GM19397 (cell line): Measurements from ENCODE around the gene PDGFRB.
A peak's percentile ranks its signal among the peaks of the same experiment; 100 is the strongest.
"Not testable (repeated sequence)": the region's sequence is repeated elsewhere in the genome, so short reads cannot be mapped to it uniquely, and the experiment has no call there.

Experiments
- ATAC-seq: cut with Tn5 transposase; IDR thresholded peaks from one replicate; pipeline ENCODE4 v1.9.1; 2021; ENCODE audit warnings: mild to moderate bottlenecking, moderate library complexity; ENCODE audit not compliant: unreplicated experiment

Gene PDGFRB

DNA sequence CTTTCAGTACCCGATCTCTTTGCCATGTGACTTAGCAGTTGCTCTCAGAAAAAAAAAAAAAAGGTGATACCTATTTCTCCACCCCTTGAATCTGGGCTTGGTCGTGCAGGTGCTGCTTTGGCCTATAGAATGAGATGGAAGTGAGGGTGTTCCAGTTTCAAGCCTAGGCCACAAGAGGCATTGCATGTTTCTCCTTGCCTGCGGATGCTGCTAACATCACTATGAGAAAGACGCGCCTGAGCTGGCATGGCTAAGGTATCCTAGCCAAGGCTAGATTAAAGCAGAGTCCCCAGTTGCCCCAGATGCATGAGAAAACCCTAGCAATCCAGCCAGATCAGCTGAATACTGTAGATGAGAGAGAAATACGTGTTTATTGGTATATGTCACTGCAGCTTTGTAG is 54.6 kb downstream of the PDGFRB start:
- ATAC-seq: no peak

DNA sequence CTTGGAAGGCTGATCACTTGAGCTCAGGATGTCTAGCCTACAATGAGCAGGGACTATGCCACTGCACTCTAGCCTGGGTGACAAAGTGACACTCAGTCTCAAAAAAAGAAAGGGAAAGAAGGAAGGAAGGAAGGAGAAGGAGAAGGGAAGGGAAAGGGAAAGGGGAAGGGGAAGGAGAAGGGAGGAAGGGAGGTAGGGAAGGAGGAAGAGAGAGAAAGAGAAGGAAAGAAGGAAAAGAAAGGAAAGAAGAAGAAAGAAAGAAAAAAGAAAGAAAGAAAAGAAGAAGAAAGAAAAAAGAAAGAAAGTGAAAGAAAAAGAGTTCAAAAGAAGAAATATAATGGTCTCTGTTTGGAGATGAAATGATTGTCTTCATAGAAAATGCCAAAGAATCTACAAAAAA is 58.5 kb downstream of the PDGFRB start:
- no peak for ATAC-seq

- no peak for ATAC-seq
These were observed 63.4 kb downstream of the PDGFRB start for GRCh38 chr5:150092159-150092787.

DNA sequence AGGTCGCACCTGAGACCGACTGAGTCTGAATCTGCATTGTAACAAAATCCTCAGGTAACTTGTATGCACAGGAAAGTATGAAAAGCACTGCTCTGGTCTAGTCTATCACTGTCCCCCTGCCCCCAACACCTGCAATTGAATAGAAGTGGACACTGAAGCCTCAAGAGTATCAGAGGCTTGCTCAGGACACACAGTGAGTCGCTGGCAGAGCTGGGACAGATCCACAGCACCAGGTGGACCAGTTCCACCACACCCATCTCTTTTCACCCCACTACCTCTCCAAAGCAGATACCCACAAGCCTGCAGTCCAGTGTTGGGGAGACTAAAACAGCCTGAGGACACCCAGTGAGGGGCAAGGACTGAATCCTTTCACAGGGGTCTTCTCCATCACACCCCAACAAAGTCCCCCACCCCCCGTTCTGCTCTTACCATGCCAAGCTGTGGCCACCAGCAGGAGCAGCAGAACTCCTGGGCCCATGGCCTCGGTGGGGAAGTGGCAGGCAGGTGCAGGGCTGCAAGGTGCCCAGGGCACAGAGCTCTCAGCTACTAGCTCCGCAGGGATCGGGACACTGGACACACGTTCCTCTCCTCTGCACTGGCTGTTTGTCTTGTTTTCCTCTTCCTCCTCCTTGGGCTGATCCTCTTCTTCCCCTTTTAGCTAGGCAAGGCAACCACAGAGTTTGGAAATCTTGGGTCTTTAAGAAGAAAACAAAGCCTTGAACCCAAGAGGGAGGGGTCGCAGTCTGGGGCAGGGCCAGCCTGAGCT is 69.5 kb downstream of the PDGFRB start, which contains the start of gene CSF1R:
Gene CSF1R (minus strand): TSS at position 605 of the 766 bp plus-strand sequence. CDS start 127 bp downstream, at position 478.
- no peak for ATAC-seq

- no peak for ATAC-seq
These were observed 70.3 kb downstream of the PDGFRB start for GRCh38 chr5:150085191-150085912.

GRCh38 chr5:150084754-150085153 is 70.9 kb downstream of the PDGFRB start:
- not testable (repeated sequence) for ATAC-seq

DNA sequence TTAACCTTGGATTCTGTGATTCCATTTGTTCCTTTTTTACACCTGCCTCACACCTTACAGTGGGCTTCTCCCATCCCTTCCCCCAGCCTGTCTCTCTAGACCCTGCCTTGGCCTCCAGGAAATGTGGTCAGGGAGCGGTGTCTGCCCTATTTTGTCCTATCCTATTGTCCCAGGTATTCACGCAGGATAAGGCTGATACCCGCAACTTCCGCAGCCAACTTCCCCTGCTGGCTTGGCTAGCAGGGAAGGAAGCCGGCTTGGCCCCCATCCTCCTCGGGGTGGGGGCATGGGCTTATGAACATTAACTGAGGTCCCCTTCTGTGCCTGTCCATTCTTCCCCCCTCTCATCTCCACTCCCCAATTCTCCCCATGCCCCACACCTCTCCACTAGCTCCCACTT is 72.8 kb downstream of the PDGFRB start:
- no peak for ATAC-seq

DNA sequence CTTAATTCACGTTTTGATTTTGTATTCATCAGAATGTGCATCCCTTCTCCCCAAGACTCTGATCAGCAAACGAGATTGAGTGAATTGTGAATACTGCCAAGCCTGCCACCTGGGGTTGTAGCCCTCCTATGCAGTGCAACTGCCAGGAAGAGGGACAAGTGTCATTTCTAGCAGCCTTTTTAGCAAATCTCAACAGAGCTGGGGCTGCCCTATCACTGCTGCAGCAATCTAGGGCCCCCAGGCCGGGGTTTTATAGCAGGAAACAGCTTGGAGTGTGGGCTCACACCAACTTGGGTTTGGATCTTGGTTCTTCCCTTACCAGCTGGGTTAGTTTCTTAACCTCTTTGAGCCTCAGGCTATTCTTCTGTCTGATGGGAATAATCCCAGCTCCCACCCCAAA is 73.3 kb downstream of the PDGFRB start:
- ATAC-seq: no peak

DNA sequence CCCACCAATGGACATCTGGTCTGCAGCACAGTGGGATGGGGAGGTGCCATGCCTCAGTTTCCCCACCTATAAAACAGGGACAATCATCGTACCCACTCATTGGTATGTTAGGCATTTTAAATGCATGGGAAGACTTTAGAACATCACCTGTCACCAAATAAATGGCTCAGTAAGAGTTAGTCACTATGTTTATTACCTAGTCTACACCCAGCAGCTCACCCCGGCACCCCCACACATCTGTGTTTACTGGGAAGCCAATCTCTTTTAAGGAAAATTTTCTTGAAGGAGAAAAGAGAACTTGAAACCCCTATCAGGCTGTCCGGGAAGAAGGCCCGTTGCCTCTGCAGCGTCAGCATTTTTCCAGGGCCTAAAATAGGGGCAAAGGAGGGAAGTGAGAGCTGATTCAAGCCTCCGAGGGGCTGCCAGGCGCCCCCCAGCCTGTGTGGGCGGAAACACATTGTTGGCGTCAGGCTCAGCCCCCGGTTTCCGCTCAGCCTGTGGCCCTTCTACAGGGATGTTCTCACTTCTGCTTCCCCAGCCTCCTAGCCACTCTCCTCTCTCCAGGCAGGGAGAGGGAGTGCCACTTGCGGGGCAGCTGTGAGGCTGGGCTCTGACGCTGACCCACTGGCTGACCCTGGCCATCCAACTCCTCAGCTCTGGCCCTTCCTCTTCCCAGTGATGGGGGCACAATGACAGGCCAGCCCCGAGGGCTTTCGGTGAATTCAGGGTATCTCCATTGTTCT is 73.9 kb downstream of the PDGFRB start:
- ATAC-seq: peak; percentile 79

DNA sequence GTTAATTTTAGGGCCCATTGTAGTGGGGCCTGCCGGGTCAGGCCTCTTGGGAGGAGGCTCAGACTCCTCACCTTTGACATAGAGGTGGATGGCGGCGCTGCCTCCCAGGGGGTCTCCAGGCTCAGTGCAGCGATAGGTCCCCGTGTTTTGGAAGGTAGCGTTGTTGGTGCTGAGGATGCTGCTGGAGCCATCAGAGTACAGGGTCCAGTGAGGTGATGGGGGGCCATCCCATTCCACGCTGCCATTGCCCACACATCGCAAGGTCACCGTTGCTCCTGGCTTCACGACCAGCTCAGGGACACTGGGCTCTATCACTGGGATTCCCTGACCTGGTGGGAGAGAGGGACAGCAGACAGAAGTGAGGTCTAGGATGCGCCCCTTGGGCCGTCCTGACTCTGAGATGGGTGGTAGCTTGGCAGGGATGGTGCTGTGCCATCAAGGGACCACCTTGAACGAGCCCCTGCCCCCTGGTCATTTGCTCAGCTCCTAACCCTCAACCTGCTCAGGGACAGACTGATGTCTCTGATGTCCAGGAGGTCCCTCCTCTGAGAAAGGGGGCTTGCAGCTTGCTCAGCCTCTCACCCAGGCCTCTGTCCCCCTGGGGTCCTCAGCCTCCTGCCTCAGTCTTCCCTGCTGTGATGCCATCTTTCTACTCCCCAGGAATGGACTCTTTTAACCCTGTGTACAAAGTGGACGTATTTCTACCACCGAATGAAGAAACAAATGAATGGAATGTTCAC is 74.8 kb downstream of the PDGFRB start:
- ATAC-seq: no peak

GRCh38 chr5:150079909-150080461 is 75.7 kb downstream of the PDGFRB start:
- no peak for ATAC-seq

- ATAC-seq: no peak
These were observed 76.6 kb downstream of the PDGFRB start for GRCh38 chr5:150078802-150079689.

GRCh38 chr5:150077996-150078801 is 77.4 kb downstream of the PDGFRB start:
- ATAC-seq: no peak

GRCh38 chr5:150077060-150077459 is 78.6 kb downstream of the PDGFRB start:
- no peak for ATAC-seq

- no peak for ATAC-seq
These were observed 79.8 kb downstream of the PDGFRB start for GRCh38 chr5:150075806-150076205.

- no peak for ATAC-seq
These were observed 80.4 kb downstream of the PDGFRB start for GRCh38 chr5:150075233-150075632.

DNA sequence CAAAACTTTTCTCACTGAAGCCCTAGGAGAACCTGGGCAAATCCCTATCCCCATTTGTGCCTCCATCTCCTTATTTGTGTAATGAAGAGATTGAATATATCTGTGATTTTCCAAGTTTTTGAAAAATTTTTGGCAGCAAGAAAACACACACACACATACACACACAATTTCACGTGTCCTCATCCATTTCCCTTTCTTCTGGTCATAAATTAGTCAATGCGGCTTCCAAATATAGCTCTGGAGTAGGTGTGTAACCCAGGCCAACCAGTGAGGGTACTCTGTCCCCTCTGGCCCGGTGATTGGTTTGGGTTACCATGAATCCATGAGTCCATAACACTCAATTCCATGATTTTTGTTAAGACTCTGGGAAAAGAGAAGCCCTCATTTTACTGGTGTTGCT is 82.0 kb downstream of the PDGFRB start:
- no peak for ATAC-seq

DNA sequence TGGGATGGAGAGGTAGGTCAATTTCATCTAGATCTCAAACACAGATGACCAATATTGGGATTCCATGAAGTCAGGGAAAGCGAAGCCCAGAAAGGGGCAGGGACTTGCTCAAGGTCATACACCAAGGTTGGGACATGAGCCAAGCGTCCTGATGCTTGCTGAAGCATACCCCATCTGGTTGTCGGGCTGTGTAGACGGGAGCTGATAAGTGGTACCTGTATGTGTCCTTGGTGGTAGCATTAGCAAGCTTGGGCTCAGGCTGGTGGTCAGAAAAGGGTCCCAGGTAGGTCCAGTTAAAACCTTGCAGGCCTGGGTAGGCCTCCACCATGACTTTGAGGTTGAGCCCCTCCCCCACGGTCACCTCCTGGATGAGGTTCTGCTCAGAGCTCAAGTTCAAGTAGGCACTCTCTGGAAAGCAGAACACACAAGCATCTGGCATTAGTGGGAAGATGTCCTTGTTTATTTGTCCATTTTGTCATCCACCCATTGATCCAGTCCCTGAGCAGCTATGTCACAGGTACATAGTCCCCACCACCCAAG is 82.5 kb downstream of the PDGFRB start:
- no peak for ATAC-seq
